Inflammatory macrophage (primary cell): ENCODE data around the gene MOAP1.
"Not testable (repeated sequence)": the region's sequence is repeated elsewhere in the genome, so short reads cannot be mapped to it uniquely, and the experiment has no call there.

Source experiments
- DNase-seq, 2 donors: peaks; one replicate each; pipeline ENCODE4 v3.0.0-alpha.2; 2020 to 2022
- total RNA-seq, 18 experiments: gene quantifications; one replicate each; lab custom pipeline; 2026; ENCODE audit warnings: mixed read lengths in 6 of 18, inconsistent platforms in 2 of 18; lab: John Stamatoyannopoulos, UW

Gene MOAP1
- total RNA-seq, result 9.3 to 90.7 (median 46.7) reads per million in 18 experiments

GRCh38 chr14:93184391-93185348, at the start of gene MOAP1, which contains the start of gene LYSET:
MOAP1 (minus strand) TSS chr14:93184897; CDS start chr14:93184242, 655 bp downstream.
LYSET (plus strand) TSS chr14:93185317; CDS start chr14:93185406, 89 bp downstream.
- DNase-seq, result peak; percentile 89 to 95

DNA sequence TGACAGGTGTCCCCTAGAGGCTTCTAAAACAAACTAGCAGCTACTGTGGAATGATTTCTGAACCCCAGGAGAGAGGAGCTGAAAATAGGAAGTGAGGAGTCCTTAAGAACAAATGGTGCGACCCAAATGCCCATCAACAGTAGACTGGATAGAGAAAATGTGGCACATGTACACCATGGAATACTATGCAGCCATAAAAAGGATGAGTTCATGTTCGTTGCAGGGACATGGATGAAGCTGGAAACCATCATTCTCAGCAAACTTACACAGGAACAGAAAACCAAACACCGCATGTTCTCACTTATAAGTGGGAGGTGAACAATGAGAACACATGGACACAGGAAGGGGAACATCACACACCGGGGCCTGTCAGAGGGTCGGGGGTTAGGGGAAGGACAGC, 48.4 kb upstream of the MOAP1 start:
- not testable (repeated sequence) for DNase-seq

DNA sequence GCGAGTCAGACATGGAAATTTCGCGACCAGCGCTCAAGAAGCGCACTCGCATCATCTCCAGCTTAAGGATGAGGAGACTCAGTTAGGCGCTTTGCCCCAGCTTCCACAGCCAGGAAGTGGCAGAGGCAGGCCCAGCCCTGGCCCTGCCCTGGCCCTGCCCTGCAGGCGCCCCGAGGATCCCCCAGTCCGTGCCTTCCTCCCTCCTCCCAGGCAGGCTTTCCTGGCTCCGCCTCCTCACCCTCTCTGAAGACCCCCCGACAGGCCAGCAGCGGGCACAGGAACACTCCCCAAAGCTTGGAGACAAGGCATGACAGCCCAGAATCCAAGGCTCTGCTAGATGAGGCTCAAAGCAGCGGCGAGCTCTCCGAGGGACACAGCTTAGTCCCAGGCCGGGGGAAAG, 47.5 kb upstream of the MOAP1 start:
- DNase-seq, result no peak

GRCh38 chr14:93231129-93231979, 46.7 kb upstream of the MOAP1 start:
- DNase-seq, result peak in 1 of 2 donors; percentile 45

GRCh38 chr14:93230539-93230938, 45.8 kb upstream of the MOAP1 start:
- DNase-seq, result no peak

DNA sequence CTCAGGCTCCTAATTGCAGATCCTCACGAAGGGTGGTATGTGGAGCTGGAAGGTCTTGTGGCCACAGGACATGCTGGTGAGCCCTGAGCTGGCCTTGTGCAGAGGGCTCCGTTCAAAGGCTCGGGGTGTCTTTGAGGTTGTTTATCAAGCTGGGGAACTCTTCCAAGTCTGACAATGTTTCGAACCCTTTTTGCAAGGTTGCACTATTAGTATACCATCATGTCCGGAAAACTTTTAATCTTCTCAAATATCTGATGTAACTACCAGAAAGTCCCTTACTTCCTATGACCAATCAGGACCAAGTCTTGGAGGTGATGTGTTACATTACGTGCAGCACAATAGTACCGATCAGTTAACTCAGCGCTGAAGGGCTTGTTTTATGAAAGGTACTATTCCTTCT, 43.9 kb upstream of the MOAP1 start:
- no peak for DNase-seq

DNA sequence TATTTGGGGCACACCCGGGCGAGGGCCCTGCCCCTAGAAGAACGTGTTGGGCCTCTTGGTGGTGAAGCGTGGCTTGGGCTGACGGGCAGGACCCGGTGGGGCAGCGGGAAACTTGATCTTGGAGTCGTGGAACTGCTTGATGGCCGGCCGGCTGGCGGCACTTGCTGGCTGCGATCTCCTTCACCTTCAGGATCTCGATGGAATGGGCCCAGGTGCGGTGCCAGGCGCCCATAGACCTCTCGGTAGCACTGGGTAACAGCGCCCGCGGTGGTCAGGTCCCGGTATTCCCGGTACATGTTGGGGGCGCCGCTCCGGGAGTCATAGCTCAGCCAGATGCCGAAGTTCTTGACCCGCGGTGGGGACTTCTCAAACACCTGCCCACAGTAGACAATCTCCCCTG, 38.9 kb upstream of the MOAP1 start:
- no peak for DNase-seq

- DNase-seq, result no peak
These were observed 35.8 kb upstream of the MOAP1 start for GRCh38 chr14:93220509-93220908.

DNA sequence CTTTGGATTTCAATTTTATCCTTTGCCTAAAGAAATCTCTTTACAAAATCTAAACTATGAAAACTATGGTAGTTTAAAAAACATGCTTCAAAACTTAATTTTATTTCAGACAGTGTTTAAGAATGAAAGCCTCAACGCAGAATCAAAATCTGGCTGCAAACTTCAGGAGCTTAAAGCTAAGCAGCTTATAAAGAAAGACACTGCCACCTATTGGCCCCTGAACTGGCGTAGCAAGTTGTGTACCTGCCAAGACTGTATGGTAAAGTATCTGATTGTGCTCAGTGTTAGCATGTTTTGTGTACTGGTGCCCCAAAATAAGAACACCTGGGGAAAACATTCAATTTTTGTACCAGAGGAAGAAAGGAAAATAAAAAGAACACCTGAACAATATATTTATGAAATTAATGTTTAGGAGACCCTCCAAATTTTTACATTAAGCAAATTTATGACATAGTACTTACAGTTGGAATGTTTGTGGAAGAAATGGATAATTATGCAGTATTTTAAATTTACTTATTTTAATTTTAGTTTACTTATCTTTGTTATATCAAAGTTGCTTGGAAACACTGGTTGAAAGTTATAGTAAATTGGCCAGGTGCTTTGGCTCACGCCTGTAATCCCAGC, 34.5 kb upstream of the MOAP1 start:
- peak; percentile 52 to 66 for DNase-seq

- DNase-seq, result no peak
These were observed 29.9 kb upstream of the MOAP1 start for GRCh38 chr14:93214598-93214997.

- no peak for DNase-seq
These were observed 27.7 kb upstream of the MOAP1 start for GRCh38 chr14:93212432-93212831.

DNA sequence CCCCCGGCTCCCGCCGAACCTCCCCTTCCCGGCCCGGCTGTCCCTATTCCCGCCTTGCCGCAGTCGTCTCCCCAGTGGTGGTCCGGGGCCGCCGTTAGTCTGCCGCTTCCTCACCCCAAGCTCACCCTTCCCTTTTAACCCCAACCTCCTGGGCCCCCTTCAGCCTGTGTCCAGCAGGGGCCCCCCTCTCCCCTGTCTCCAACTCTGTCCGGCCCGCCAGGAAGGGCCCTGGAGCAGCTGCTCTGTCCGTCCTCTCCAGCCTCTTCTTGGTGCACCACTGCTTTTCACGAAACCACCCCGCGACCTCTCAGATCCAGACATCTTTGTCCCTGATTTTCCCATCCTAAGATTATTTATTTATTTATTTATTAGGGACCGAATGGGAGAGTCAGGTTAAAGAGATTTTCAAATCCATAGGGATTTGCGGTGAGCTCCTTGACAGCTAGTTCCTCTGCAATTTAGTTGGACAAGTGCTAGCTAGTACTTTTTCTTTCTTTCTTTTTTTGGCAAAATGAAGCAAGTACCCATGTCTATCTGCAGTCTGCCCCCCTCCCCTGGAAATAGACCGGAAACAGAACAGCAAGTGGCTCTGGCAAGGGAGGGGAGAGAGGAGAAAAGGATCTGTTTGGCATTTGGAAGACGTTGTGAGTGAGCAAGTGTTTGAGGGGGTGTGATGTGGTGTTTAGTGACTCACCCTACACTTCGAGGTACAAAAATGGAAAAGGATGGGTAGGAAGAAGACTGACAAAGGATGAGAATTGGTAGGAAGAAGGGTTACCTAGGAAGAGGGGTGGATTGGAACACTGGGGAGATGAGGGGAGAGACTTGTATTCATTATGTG, 23.0 kb upstream of the MOAP1 start:
- DNase-seq, result peak; percentile 44 to 50

- peak; percentile 98 to 99 for DNase-seq
These were observed 22.2 kb upstream of the MOAP1 start, which contains the start of the genes GON7 and UBR7 for GRCh38 chr14:93206793-93207467. GON7 (minus strand) TSS chr14:93207065; CDS start chr14:93207037, 28 bp downstream. UBR7 (plus strand) TSS chr14:93207256; CDS start chr14:93207292, 36 bp downstream.

- no peak for DNase-seq
These were observed 16.5 kb upstream of the MOAP1 start for GRCh38 chr14:93201155-93201704.

DNA sequence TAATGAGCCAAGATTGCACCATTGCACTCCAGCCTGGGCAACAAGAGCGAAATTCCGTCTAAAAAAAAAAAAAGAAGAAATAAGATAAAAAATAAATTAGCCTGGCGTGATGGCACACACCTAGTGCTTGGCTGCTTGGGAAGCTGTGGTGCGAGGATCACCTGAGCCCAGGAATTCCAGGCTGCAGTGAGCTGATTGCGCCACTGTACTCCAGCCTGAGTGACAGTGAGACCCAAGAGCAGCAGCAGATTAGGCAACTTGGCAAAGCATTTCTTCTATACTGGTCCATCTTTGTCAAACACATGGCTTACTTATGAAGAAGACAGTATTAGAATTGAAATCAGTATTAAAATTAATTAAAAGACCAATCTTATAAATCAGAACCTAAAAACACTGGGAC, 15.9 kb upstream of the MOAP1 start:
- DNase-seq, result no peak

GRCh38 chr14:93199031-93199430, 14.3 kb upstream of the MOAP1 start:
- DNase-seq, result no peak

GRCh38 chr14:93195316-93195999, 10.8 kb upstream of the MOAP1 start:
- no peak for DNase-seq

DNA sequence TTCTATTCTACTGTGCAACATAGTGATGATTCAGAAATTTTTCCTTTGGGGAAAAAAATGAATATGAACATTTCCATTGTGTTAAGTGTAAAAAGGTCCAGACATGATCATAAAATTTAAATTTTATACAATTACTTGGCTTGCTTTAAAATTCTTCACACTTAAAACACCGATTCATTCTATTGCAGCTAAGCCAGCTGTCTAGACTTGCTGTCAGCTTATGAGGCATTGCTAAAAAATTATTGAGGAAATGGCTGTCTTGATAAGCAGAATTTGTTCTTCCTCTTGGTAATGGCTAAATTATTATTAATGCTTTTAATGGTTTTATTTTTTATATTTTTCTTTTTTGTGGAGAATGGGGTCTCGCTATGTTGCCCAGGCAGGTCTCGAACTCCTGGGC, 2.3 kb upstream of the MOAP1 start:
- DNase-seq, result peak; percentile 30 to 40

- peak; percentile 97 for DNase-seq
These were observed 1.8 kb upstream of the MOAP1 start for GRCh38 chr14:93186466-93186865.

GRCh38 chr14:93185349-93185720, 638 bp upstream of the MOAP1 start:
- no peak for DNase-seq
